HepG2 (cell line): ENCODE data around the gene GPT2. TPM values are rescaled to one million over a fixed set of nuclear protein-coding genes. Genes with fewer than 3 reads are reported as not detected.

Experiments used
- ATF7-NPFF ChIP-seq: sonication (generic); formaldehyde crosslinking; IDR thresholded peaks from 2 replicates; pipeline ENCODE4 v1.8.1; 2023; ENCODE audit warnings: mild to moderate bottlenecking, low read depth, missing genetic modification reagents, moderate library complexity
- BRCA1 ChIP-seq: sonication (generic); formaldehyde crosslinking; IDR thresholded peaks from 2 replicates; pipeline ENCODE4 v1.4.0; 2020; ENCODE audit warnings: missing genetic modification reagents
- HOXA9 ChIP-seq: sonication (generic); formaldehyde crosslinking; IDR thresholded peaks from 2 replicates; pipeline ENCODE4 v1.8.1; 2022; ENCODE audit warnings: missing genetic modification reagents, mild to moderate bottlenecking, moderate library complexity, borderline replicate concordance
- KDM2A ChIP-seq: sonication (generic); formaldehyde crosslinking; IDR thresholded peaks from 2 replicates; pipeline ENCODE4 v1.4.0; 2020; ENCODE audit warnings: low read depth, missing genetic modification reagents, borderline replicate concordance
- NCOA5 ChIP-seq: sonication (generic); formaldehyde crosslinking; IDR thresholded peaks from 2 replicates; pipeline ENCODE4 v1.4.0; 2020; ENCODE audit warnings: missing genetic modification reagents
- PHB2 ChIP-seq: fragments of 450-650 bp; IDR thresholded peaks from 2 replicates; pipeline ENCODE4 v1.6.1; 2018; ENCODE audit not compliant: partially characterized antibody
- SIX4 ChIP-seq: sonication (generic); formaldehyde crosslinking; IDR thresholded peaks from 2 replicates; pipeline ENCODE4 v1.4.0; 2020; ENCODE audit warnings: missing genetic modification reagents
- SP1 ChIP-seq, 2 experiments: fragments of 450-650 bp in 1 of 2; sonication (generic) in 1 of 2; formaldehyde crosslinking in 1 of 2; IDR thresholded peaks; 2 replicates each; pipeline versions ENCODE4 v1.4.0 to v1.6.1; 2016 to 2020; ENCODE audit warnings: missing genetic modification reagents in 1 of 2
- TERF1 ChIP-seq: sonication (generic); formaldehyde crosslinking; IDR thresholded peaks from 2 replicates; pipeline ENCODE4 v1.8.0; 2022; ENCODE audit warnings: mild to moderate bottlenecking, missing genetic modification reagents, moderate library complexity
- THRA ChIP-seq: sonication (generic); formaldehyde crosslinking; IDR thresholded peaks from 2 replicates; pipeline ENCODE4 v1.4.0; 2020; ENCODE audit warnings: missing genetic modification reagents, borderline replicate concordance
- ZBTB21 ChIP-seq: sonication (generic); formaldehyde crosslinking; IDR thresholded peaks from 2 replicates; pipeline ENCODE4 v1.4.0; 2020; ENCODE audit warnings: missing genetic modification reagents
- ZFP36 ChIP-seq: fragments of 150-350 bp; IDR thresholded peaks from 2 replicates; pipeline ENCODE4 v1.6.1; 2018; ENCODE audit warnings: borderline replicate concordance, low read length, low read depth; ENCODE audit not compliant: partially characterized antibody
- ZFP62 ChIP-seq: sonication (generic); formaldehyde crosslinking; IDR thresholded peaks from 2 replicates; pipeline ENCODE4 v1.4.0; 2020; ENCODE audit warnings: missing genetic modification reagents
- ZNF512 ChIP-seq: sonication (generic); formaldehyde crosslinking; IDR thresholded peaks from 2 replicates; pipeline ENCODE4 v1.4.0; 2020; ENCODE audit warnings: mild to moderate bottlenecking, missing genetic modification reagents
- ZNF770 ChIP-seq: sonication (generic); formaldehyde crosslinking; IDR thresholded peaks from 2 replicates; pipeline ENCODE4 v1.5.0; 2020; ENCODE audit warnings: mild to moderate bottlenecking, missing genetic modification reagents
- ZNF780A ChIP-seq: sonication (generic); formaldehyde crosslinking; IDR thresholded peaks from 2 replicates; pipeline ENCODE4 v1.8.0; 2022; ENCODE audit warnings: mild to moderate bottlenecking, missing genetic modification reagents, moderate library complexity
- polyA plus RNA-seq, 8 experiments: library from polyadenylated mRNA; depleted of rRNA in 3 of 8; stranded (reverse) in 7 of 8; unstranded in 1 of 8; fragments of >200 nt; fragmentation: Illumina TruSeq in 4 of 8; extraction: Trizol in 4 of 8; gene quantifications; 2 replicates each; pipeline versions ENCODE4 v1.2.1 to v1.2.3, GENCODE V29; 2011 to 2016; ENCODE audit warnings: low read depth in 4 of 8, missing spikeins in 1 of 8, mixed read lengths in 1 of 8; ENCODE audit not compliant: insufficient read depth in 1 of 8
- total RNA-seq, 5 experiments: library from RNA; depleted of rRNA; stranded (reverse); fragments of >200 nt; fragmentation: Illumina TruSeq; extraction: Trizol; gene quantifications; 2 replicates each; pipeline ENCODE4 v1.2.3, GENCODE V29; 2016; ENCODE audit warnings: low read depth in 1 of 5

Gene GPT2
- total and polyA plus RNA-seq, 2 of the 13 experiments (the other 11 are each of a cell fraction or from before 2014, with no cell fraction given) = 138 to 267 TPM

GRCh38 chr16:46974352-46974751 is 90.2 kb downstream of the GPT2 start (continued):
- TF ChIP-seq PHB2 = no peak
- TF ChIP-seq THRA = no peak
- no peak for TF ChIP-seq KDM2A
- no peak for TF ChIP-seq TERF1 (CRISPR knock-in tag)
- no peak for TF ChIP-seq BRCA1 (CRISPR knock-in tag)
- no peak for TF ChIP-seq ZNF512
- no peak for TF ChIP-seq ZBTB21 (CRISPR knock-in tag)
- TF ChIP-seq SP1 (IDR thresholded peaks at IDR 0.05) = no peak
- TF ChIP-seq SP1 (CRISPR knock-in tag; IDR thresholded peaks at IDR 0.05) = no peak
- no peak for TF ChIP-seq ZNF780A (CRISPR knock-in tag)
- TF ChIP-seq NCOA5 = 0 out of 2 replicates have a peak, but pooled peaks have one; percentile 37
- no peak for TF ChIP-seq HOXA9 (CRISPR knock-in tag)
- TF ChIP-seq ZFP62 (CRISPR knock-in tag) = no peak
- no peak for TF ChIP-seq SIX4 (CRISPR knock-in tag)
- TF ChIP-seq ATF7-NPFF = no peak
- TF ChIP-seq ZFP36 = no peak
- no peak for TF ChIP-seq ZNF770 (CRISPR knock-in tag)
- TF ChIP-seq, all 625 proteins: peak for 19
